Right cardiac atrium (tissue), 5 donors: ENCODE results near the gene TM4SF20. TPM values are rescaled to one million over a fixed set of nuclear protein-coding genes. Genes with fewer than 3 reads are reported as not detected.
"Not testable (repeated sequence)": the region's sequence is repeated elsewhere in the genome, so short reads cannot be mapped to it uniquely, and the experiment has no call there.

Experiments
- ATAC-seq, 2 donors: fragments of 200-7000 bp; cut with Tn5 transposase; one replicate each; pipeline versions ENCODE4 v1.8.0 to v1.9.1; 2020; ENCODE audit warnings: moderate library complexity in 2 of 2, mild to moderate bottlenecking in 1 of 2
- DNase-seq, 3 donors: peaks; one replicate each; pipeline ENCODE4 v3.0.0-alpha.2; 2020
- H3K27ac ChIP-seq: one replicate; pipeline ENCODE4 v1.5.1; 2013; ENCODE audit warnings: mild to moderate bottlenecking, low read length, control low read depth, moderate library complexity
- H3K27me3 ChIP-seq: one replicate; pipeline ENCODE4 v1.6.1; 2013; ENCODE audit not compliant: control insufficient read depth, insufficient read depth
- H3K4me1 ChIP-seq: one replicate; pipeline ENCODE4 v1.6.1; 2013; ENCODE audit warnings: low read length; ENCODE audit not compliant: control insufficient read depth, insufficient read depth
- H3K4me3 ChIP-seq: one replicate; pipeline ENCODE4 v1.5.1; 2013; ENCODE audit warnings: low read length, control low read depth
- H3K9me3 ChIP-seq: one replicate; pipeline ENCODE4 v1.6.1; 2013; ENCODE audit warnings: low read length; ENCODE audit not compliant: control insufficient read depth
- WGBS: extraction: QIAGEN DNeasy Blood & Tissue Kit; methylation state at CpG from one replicate; pipeline ENCODE4 v1.1.7; 2013; 5-methylcytosine and 5-hydroxymethylcytosine counted together
- intact Hi-C, 4 donors: fragments of 100-400 bp; cut with DNase I; formaldehyde crosslinking; loops; one replicate each; pipeline versions ENCODE4 v1.11.0 to v1.14.0; 2022 to 2023
- polyA plus RNA-seq: library from polyadenylated mRNA; stranded (reverse); fragments of 200-250 nt; gene quantifications from one replicate; pipeline ENCODE4 v1.2.3, GENCODE V29; 2013
- total RNA-seq, 4 donors: library from RNA; stranded (reverse); fragmentation: NEBNext Ultra II Directional; extraction: Animal tissue kit (Norgen Biotek cat#: 25700); gene quantifications; one replicate each; pipeline ENCODE4 v1.2.1, GENCODE V29; 2021
- donor health status: healthy with polysubstance abuse.
- donor health status: DM: no; HTN: yes; CAD: no.
- donor health status: DM: no; HTN: no; CAD: no.
- donor health status: DM: no; HTN: yes; CAD: no; lungs with severe emphysema.
- donor health status: DM: yes; HTN: yes; CAD: no.

Gene TM4SF20
- total and polyA plus RNA-seq, 5 donors = not detected

DNA sequence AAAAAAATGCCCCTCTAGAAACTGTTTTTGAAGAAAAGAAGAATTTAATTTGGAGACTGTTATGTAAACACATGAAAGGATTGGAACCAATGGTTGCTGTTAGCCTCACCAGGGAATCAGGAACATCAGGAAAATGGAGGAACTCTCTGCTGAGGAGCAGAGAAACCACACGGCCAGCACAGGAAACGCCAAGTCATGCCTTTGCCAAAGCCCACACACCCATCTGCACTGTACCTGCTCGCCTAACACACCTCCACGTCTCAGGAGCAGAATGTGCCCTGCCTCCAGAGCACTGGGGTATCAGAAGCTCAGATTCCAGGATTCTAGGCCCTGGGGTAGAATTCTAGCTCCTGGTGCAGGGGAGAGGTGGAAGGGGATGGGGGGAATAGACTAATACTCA is 18.5 kb upstream of the TM4SF20 start:
- ATAC-seq = no peak
- Histone ChIP-seq H3K27ac (no peak overlapping the region), H3K4me3 (no peak overlapping the region), H3K4me1 (no peaks in the 10 kb centered on the region), H3K9me3 (no peaks in the 10 kb centered on the region), H3K27me3 (no peaks in the 10 kb centered on the region)
- intact Hi-C loops = no loop called here
- DNase-seq = no peak
- WGBS = 62% methylated on average over 4 of the region's 4 CpGs

DNA sequence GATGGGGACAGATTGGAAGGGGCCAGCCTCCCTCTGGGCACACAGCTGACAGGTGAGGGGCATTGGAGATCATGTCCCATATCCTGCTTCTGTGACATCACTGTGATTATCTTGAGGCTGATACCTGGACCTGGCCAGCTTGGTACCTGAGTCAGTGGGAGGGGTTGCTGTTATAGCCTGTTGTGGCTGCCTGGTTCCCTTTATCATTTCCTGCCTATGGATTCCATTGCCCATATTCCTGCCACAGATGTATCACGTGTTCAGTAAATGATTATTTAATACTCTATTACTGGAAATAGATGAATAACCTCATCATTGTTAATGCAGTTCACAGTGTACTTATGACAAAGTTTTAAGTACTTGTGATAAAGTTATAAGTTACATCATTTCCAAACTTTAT is 16.4 kb upstream of the TM4SF20 start:
- no peak for ATAC-seq

DNA sequence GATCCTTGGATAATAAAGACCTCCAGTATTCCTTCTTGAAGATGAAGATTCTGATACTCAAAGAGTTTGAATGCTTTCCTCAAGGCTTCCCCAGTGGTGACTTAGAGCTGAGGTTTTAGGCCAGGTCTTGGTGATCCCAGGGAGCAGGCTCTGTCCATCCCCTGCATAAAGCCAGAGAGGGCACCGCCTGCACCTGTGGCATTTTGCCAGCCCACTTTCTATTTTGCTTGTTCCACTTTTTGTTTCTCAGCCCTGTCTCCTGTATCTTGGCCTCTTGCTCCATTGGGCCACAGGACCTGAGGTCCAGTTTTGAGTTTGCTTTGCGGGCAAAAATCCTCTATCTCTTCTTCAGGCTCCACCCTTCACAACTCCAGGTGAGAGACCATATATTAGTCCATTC is 15.3 kb upstream of the TM4SF20 start:
- Histone ChIP-seq H3K27me3 (no peaks in the 10 kb centered on the region), H3K9me3 (no peaks in the 10 kb centered on the region), H3K4me1 (no peaks in the 10 kb centered on the region), H3K4me3 (no peak overlapping the region), H3K27ac (no peak overlapping the region)
- 50% methylated on average over 2 of the region's 2 CpGs for WGBS
- ATAC-seq (no peak), DNase-seq (no peak)
- intact Hi-C loops = no loop called here

More for the DNA sequence above, 16.4 kb upstream of the TM4SF20 start:
- Histone ChIP-seq H3K27me3 (no peaks in the 10 kb centered on the region), H3K27ac (no peak overlapping the region), H3K4me1 (no peaks in the 10 kb centered on the region), H3K9me3 (no peaks in the 10 kb centered on the region), H3K4me3 (no peak overlapping the region)
- DNase-seq = no peak
- intact Hi-C loops = no loop called here
- WGBS = 64% methylated on average over 1 of the region's 1 CpG

DNA sequence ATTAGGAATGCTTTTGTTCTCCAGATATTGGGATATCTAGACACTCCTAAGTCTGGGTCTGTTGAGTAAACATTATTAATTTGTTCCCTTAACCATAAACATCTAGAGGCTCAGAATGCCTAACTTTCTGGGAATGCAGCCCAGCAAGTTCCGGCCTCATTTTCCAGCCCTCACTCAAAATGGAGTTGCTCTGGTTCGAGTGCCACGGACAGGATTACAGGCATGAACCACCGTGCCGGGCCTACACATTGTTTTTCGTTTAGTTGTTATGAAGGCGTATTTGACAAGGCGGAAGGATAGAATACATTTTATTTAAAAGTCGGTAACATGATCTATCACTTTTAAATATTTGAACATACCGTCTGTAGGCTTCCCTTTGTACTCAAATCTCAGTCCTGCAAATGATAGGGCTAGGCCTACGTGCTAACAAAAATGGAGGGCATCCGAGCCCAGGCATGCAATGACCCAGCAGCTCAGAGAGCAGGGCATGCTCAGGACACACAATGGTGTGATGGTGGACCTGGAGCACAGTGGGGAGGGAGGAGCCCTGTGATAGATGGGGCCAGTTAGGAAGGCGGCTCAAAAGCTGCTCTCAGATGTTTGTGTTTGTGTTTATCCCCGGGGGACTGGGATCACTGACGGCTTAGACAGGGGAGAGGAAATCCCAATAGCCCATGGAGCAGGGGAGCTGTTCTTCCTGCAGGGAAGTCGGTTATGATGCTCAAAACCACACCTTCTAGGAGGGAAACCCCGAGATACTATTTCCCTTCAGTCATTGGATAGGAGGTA is 11.6 kb upstream of the TM4SF20 start:
- Histone ChIP-seq H3K4me1 (no peaks in the 10 kb centered on the region), H3K9me3 (no peaks in the 10 kb centered on the region), H3K4me3 (no peak overlapping the region), H3K27ac (no peak overlapping the region), H3K27me3 (no peaks in the 10 kb centered on the region)
- ATAC-seq = no peak
- 82% methylated on average over 17 of the region's 17 CpGs for WGBS
- no peak for DNase-seq
- intact Hi-C loops = no loop called here

DNA sequence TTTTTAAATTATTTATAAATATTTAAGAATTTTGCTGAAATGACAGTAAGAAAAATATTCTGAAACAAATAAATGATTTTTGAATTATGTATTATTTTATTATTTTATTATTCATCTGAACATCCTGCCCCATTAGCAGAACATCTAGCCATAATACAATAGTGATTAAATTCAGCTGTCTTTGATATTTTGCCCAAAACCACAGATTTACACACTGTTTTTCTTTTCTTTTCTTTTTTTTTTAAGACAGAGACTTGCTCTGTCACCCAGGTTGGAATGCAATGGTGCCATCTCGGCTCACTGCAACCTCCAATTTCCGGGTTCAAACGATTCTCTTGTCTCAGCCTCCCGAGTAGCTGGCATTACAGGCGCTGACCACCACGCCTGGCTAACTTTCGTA is 10.6 kb upstream of the TM4SF20 start:
- 94% methylated on average over 7 of the region's 7 CpGs for WGBS
- DNase-seq = no peak
- Histone ChIP-seq H3K9me3 (no peaks in the 10 kb centered on the region), H3K4me3 (no peak overlapping the region), H3K27ac (no peak overlapping the region), H3K4me1 (no peaks in the 10 kb centered on the region), H3K27me3 (no peaks in the 10 kb centered on the region)
- ATAC-seq = no peak
- intact Hi-C loops = no loop called here

DNA sequence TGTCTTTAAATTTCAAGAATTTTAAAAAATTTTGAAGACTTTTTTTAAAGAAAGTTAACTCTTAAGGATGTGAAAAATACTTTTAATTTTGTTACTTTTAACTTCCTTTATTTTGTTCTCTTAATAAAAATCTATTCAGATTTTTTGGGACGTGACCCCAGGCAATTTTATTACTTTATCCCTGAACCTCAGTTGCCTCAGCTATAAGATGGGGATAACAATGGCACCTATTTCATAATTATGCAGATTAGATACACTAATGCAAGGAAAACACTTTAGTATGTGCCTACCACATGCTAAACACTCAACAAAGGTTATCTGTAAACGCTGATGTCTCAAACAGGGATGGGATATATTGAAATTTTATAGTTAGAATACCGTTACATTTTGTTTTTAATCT is 10.1 kb upstream of the TM4SF20 start:
- H3K9me3 ChIP-seq = no peaks in the 10 kb centered on the region
- no peak overlapping the region for H3K4me3 ChIP-seq
- H3K27me3 ChIP-seq = no peaks in the 10 kb centered on the region
- 83% methylated on average over 3 of the region's 3 CpGs for WGBS
- intact Hi-C loops = no loop called here
- no peaks in the 10 kb centered on the region for H3K4me1 ChIP-seq
- no peak for ATAC-seq
- H3K27ac ChIP-seq = no peak overlapping the region
- DNase-seq = no peak

DNA sequence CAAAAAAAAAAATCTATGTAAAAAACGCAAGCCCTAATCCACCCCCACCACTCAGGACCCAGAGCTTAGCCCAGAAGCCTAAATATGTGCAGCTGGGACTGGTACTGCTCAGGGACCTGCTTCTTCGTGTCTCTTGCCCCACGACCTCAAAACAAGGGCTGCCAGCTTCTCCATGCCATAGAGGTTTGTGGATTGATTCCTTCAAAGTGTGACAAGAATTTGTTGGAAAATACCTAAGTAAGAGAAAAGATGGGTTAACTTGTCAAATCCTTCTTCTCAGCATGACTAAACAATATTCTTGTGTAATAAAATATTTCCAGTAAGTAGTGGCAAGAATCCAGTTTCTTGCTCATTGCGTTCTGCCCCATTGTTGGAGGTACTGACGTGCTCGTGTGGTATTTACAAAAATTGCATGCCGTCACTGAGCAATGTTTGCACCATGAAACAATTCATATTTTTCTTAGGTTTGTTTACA is 9.5 kb upstream of the TM4SF20 start:
- no peak overlapping the region for H3K4me3 ChIP-seq
- no peaks in the 10 kb centered on the region for H3K4me1 ChIP-seq
- 72% methylated on average over 7 of the region's 7 CpGs for WGBS
- intact Hi-C loops = no loop called here
- H3K27me3 ChIP-seq = no peaks in the 10 kb centered on the region
- DNase-seq (no peak), ATAC-seq (no peak)
- H3K27ac ChIP-seq = no peak overlapping the region
- H3K9me3 ChIP-seq = no peaks in the 10 kb centered on the region

DNA sequence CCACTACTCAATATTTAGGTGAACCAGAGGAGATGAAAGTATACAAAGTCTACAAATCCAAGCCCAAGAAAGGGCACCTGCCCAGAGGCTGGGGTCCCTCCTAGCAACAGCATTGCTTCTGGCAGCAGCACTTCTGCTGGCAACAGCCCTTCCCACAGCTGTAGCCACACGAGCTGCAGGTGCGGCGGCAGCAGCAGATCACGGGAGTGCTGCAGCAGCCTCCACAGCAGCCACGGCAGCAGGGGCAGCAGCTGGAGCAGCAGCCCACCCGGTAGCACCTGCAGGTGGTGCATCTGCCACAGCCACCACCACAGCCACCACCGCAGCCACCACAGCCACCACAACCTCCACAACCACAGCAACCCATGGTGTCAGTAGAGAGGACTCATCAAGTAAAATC is 8.5 kb upstream of the TM4SF20 start, which contains the start of gene SCYGR1:
SCYGR1 (minus strand) TSS at position 367 of the 400 bp plus-strand sequence; CDS start at position 367, 0 bp downstream.
- H3K27me3 ChIP-seq, H3K9me3 ChIP-seq, H3K4me1 ChIP-seq, intact Hi-C loops, ATAC-seq, H3K27ac ChIP-seq, H3K4me3 ChIP-seq: not testable (repeated sequence)
- 83% methylated on average over 7 of the region's 7 CpGs for WGBS
- DNase-seq = peak in 1 of 3 donors; percentile 31

DNA sequence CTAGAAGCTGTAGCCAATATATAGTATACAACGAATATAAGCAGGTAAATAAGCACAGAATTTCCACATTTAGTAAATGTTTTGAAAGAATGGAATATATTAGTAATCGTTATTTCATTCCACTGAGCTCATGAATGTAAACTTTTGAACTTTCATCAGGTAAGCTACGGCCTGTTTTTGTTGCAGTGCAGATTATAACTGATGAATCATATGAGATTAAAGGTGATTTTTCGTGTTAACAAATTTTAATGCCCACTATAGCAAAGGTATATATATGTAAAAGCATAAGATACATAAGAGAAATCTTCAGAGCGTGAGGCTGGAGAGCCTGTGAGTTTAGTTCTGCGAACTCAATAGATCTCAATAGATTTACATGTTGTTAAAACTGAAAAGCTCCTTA is 7.5 kb upstream of the TM4SF20 start:
- no peak overlapping the region for H3K4me3 ChIP-seq
- WGBS = 84% methylated on average over 6 of the region's 6 CpGs
- intact Hi-C loops = no loop called here
- no peak overlapping the region for H3K27ac ChIP-seq
- no peaks in the 10 kb centered on the region for H3K4me1 ChIP-seq
- no peaks in the 10 kb centered on the region for H3K9me3 ChIP-seq
- DNase-seq = no peak
- no peak for ATAC-seq
- H3K27me3 ChIP-seq = no peaks in the 10 kb centered on the region

DNA sequence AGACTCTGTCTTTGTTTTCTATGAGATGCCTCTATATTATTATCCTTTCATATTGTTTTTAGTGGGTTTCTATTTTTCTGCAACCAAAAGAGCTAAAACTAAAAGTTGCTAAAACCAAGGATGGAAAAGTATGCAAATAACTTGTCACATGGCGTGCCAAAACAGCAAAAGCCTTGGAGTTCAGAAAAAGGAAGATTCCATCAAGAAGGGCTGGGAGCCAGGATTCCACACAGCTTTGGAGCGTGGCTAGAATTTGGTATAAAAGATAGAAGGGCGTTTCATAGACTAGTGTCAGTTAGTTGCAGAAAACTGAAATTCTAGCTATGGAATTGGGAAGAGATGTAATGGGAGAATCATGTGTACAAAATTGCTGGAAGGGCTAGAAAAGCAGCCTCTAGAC is 4.6 kb upstream of the TM4SF20 start:
- WGBS = 48% methylated on average over 3 of the region's 3 CpGs
- no peaks in the 10 kb centered on the region for H3K9me3 ChIP-seq
- DNase-seq (no peak), ATAC-seq (no peak)
- no peaks in the 10 kb centered on the region for H3K4me1 ChIP-seq
- intact Hi-C loops = no loop called here
- H3K27me3 ChIP-seq = no peaks in the 10 kb centered on the region
- no peak overlapping the region for H3K27ac ChIP-seq
- H3K4me3 ChIP-seq = no peak overlapping the region

DNA sequence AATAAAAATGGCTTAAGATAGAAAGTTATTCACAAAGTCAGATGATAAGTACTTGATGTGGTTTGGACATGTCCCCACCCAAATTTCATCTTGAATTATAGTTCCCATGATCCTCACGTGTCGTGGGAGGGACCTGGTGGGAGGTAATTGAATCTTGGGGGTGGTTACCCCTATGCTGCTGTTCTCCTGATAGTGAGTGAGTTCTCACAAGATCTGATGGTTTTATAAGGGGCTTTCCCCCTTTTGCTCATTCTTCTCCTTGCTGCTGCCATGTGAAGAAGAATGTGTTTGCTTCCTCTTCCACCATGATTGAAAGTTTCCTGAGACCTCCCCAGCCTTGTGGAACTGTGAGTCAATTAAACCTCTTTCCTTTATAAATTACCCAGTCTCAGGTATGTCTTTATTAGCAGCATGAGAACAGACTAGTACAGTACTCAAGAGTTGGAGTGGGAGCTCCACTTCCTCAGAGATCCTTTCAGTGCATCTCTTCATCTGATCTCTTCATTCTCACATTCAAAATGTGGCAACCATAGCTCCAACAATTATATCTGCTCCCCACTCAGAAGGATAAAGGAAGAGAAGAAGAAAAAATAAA is 3.2 kb upstream of the TM4SF20 start:
- H3K27ac ChIP-seq, H3K27me3 ChIP-seq, H3K9me3 ChIP-seq, intact Hi-C loops, DNase-seq, ATAC-seq, H3K4me3 ChIP-seq, H3K4me1 ChIP-seq: not testable (repeated sequence)
- WGBS = 90% methylated on average over 2 of the region's 2 CpGs
